HG02610 (cell line): ENCODE measurements around the gene GUCA1C.

Source experiments
- ATAC-seq: cut with Tn5 transposase; IDR thresholded peaks from one replicate; pipeline ENCODE4 v1.9.1; 2021; ENCODE audit warnings: mild to moderate bottlenecking, moderate library complexity; ENCODE audit not compliant: unreplicated experiment

The GUCA1C gene

DNA sequence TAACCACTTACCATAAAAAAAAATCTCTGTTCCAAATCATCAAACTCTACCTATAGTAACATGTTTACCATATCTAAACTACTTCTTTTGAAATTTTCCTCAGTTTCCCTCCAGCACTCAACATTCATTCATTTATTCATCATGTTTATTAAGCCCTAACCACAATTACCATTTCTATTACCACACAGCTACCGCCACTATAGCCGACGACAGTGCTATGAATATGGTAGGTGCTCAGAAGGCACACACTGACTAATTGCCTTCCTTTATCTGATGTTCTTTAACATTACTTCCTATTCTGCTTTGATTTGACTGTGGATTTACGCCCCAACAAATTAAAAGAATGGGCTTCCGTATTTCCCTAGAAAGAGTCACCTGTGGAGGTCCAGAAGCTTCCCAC is 43.9 kb downstream of the GUCA1C start:
- no peak for ATAC-seq

DNA sequence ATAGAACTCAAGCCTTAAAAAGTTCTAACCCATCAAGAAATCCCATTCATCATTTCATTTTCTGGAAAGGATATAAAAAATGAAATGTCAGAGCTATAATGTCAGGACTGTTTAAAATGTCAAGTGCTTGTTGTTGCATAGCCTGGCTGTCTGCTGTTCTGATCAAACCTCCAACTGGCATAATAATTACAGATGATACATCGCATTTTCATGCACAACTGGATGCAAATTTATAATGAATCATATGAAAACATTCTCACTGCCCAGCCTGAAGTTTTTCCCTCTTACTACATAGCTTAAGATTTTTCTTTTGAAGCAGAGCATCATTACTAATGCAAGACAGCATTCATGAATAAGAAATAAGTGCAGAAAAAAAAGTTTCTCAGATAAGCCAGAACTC is 46.5 kb downstream of the GUCA1C start:
- ATAC-seq = no peak

DNA sequence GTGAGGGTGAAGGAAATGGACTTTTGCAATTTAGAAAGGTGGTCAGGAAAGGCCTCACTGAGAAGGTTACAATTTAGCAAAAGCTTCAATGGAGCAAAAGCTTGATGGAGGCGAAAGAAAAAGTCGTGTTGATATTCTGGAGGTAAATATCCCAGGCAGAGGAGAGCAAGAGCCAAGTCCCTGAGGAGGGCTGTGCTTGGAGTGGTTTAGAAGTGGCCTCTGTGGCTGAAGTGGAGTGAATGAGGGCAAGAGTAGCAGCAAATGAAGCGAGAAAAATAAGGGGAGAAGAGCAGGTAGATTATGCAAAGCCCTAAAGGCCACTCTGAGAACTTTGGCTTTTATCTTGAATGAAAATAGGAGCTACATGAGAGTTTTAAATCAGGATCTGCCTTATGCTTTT is 54.1 kb downstream of the GUCA1C start:
- ATAC-seq = no peak

DNA sequence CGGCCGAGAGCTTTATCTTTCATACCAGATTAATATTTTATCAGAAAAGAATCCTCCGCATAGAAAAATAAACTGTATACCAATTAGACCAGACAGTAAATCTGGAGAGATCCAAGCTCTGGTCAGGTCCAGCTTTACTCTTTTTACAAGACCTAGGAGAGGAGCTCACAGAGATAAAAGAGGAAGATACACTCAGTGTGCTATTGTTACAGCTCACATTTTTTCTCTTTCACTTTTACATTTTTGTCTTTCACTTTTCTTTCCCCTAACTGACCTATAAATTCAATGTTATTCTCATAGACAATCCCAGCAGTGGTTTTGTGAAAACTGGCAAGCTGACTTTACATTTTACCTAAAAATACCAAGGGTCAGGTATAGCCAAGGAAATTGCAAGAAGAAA is 55.8 kb downstream of the GUCA1C start:
- peak; percentile 85 for ATAC-seq

DNA sequence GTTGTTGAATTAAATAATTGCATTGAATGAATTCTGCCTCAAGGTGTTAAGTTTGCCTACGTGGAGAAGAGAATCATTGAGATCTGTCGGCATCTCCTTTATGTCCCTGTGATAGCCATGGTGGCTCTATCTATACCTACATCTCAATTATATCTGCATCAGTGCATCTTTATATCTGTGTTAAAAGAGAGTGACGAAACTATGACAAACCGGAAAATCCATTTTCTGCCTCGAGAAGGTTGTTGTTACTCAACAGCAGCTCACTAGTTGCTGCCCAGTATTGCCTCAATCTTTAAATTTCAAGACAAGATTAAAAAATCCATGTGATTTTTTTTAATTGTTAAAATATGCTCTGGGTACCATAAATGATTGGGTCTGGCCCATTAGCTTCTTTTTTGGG is 58.7 kb downstream of the GUCA1C start:
- no peak for ATAC-seq

DNA sequence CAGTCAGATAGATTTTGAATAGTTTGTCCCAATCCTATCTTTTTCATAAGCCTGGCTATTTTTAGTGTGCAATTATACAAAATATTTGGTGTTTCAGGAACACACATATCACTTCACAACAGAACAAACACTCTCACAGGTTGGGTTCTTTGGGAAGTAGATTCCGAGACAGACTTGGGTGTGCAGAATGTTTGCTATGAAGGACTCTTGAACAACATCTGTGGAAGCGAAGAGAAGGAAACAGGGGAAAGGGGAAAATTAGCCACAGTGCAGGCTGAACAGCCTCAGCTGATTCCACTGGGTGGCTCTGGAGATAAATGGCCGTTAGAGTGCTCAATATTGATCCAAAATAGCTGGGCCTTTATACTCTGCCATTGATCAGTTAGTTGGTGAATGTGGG is 61.8 kb downstream of the GUCA1C start:
- ATAC-seq = no peak

DNA sequence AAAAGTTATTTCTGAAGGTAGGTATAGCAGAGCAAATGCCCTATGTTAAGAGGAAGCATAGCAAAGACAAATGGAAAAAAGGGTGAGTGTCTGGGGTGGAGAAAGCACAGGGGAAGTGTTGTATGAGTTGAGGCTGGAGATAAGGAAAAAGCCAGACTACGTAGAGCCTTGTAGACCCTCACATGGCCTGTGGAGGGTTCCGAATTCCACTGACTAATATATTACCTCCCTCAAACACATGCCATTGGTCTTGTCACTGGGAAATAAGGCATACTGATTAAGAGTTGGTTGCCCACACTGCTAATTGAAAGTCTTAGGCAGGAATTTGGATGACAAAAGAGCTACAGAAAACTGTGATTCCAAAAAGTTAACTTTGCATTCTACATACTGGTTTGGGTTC is 65.9 kb downstream of the GUCA1C start:
- no peak for ATAC-seq

DNA sequence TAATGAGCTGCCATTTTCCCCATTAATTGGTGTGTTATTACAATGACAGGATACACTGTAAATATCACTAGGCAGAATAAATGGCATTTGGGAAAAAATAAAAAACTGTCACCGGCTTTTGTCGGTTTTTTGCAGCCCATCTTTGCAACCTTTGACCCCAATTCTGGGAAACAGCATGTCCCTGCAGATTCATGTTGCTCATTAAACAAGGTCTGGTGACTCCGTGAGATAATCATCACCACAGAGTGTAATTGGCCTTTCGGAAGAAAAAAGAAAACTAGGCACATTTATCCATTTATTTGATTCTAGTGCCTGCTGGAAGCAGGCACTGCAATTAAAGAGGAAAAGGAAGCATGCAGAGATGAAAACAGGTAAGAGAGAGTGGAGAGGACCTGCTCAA is 66.6 kb downstream of the GUCA1C start:
- no peak for ATAC-seq

DNA sequence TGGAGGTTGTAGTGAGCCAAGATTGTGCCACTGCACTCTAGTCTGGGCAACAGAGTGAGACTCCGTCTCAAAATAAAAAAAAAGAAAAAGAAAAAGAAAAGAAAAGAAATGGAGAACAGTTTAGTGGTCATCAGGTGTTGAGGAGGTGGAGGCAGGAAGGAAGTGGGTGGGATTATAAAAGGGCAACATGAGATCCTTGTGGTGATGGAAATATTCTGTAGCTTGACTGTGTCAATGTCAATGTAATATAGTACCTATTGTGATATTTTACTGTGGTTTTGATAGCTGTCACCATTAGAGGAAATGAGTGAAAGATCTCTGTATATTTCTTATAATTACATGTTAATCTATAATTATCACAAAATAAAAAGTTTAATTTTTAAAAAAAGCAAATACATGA is 70.3 kb downstream of the GUCA1C start:
- ATAC-seq = no peak

DNA sequence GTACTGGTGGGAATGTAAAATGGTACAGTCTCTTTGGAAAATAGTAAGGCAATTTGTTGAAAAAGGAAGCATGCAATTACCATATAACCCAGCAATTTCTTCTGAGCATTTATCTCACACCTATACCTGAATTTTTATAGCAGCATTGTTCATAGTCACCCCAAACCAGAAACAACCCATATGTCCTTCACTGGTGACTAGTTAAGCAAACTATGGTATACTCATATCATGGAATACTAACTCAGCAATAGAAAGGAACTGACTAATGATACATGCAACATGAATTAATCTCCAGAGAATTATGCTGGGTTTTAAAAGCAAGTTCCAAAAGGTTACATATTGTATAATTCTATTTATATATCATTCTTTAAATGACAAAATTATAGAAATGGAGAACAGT is 70.9 kb downstream of the GUCA1C start:
- no peak for ATAC-seq

DNA sequence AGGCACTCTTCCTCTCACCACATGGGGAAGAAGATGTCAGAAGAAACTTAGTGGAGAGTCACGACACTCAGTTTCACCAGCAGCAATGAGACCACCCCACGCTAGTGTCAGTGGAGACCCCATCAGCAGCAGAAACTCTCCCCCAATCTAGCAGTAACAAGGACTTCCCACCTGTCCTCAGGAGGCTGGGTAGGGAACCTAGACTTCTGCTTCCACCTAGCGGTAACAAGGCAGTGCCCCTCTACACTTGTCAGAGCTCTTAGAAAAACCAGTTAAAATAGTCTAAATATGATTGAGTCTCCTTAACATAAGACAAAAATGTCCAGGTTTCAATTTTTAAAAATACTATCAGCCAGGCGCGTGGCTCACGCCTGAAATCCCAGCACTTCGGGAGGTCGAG is 73.8 kb downstream of the GUCA1C start:
- no peak for ATAC-seq

DNA sequence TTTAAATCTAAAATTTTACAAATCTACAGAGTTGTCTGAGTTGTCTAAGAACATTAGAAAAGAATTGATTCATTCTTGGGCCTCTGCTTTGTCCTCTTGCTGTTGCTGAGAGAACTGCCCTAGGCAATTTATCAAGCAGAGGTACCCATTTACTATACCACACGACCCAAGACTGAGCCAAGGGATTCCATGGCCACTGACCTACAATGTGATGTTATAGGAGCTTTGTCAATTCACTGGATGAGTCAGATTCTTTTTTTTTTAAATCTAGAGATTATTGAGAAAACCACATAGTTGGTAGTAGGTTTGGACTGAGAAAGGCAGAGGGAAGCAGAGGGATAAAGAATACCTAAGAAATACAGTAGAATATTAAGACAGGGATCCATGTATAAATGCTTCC is 75.8 kb downstream of the GUCA1C start:
- no peak for ATAC-seq

DNA sequence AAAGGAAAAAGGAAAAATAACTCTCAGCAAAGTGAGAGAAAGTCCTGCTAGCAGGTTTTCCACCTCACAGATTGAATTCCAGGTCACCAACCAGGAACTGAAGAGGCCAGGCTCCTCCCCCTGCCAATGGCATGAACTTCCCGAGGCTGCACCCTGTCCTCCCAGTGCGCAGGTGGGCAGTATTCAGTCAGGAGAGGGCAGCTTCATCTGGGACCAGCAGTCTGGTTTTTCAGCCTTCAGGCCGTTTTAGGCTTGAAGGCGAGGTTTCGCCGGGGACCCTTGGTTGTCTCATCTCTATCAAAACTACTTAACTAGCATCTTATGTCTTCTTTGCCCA is 89.9 kb downstream of the GUCA1C start:
- no peak for ATAC-seq

DNA sequence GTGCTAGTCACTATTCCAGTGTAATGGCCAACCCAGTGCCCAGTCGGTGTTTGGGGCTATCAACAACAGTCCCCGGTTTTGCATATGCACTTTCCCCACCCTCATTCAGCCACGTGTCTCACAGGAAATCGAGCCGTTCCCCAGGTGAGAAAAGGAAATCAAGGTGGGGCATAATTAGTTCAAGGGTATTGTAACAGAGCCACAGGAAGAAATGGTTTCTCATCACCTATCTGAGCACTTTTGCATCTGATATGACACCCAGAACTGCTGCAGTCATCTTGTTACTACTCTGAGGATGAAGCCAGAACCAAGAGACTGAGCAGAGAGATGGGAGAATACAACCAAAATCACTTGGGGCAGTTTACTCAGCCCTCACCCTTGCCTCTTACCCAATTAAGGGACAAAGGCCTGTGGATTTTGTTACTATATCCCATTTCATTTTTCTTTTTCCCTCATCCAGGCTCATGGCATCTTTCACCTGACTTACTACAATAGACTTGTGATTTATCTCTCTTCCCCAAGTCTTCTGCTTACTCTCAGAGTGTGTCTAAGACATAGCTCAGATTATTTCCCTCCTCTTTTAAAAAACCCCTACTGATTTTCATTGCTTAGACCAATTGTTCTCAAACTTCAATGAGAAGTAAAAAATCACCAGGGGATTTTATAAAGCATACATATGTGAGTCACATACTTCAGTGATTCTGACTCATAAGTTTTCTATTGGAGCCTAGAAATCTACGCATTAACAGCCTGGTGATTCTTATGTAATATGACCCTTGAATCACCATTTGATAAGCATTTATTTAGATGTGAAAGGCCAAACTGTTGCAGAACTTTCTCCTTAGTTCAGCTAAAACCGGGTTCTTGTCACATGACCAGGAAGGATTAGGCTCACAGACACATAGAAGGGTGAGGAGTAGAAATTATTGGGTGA is 90.5 kb downstream of the GUCA1C start:
- ATAC-seq = peak; percentile 90

DNA sequence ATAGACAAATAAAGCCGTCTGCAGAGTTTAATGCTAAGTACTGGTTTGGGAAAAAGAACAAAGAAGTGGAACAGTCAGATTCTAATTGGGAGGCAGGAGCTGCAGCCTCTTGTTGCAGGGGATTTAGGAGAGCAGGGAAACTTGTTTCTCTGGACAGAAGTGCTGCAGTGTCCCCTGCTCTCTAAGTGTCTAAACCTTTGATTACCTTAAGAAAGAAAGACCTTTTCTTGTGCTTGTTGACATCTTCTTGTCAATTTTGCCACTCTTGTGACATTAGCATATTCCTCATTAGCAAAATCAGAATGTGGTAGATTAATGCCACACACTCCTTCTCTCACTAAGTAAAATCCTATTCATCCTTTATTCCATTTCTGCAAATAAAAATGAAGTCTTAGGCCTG is 92.3 kb downstream of the GUCA1C start:
- no peak for ATAC-seq
